Keratinocyte (primary cell): ENCODE data around the gene PRG3. TPM values are rescaled to one million over a fixed set of nuclear protein-coding genes. Genes with fewer than 3 reads are reported as not detected.

Experiments
- DNase-seq: peaks from one replicate; pipeline ENCODE4 v3.0.0-alpha.2; 2011; ENCODE audit warnings: low read depth, missing footprints, low spot score
- FAIRE-seq: peaks from 2 replicates; lab custom pipeline; 2011; peaks lifted over from hg19 to GRCh38; lab: Jason Lieb, UNC
- H2AFZ ChIP-seq: 2 replicates; pipeline ENCODE4 v1.6.0; 2012; ENCODE audit warnings: low read length, control low read depth, inconsistent platforms; ENCODE audit not compliant: control insufficient read depth
- H3K27ac ChIP-seq: 2 replicates; pipeline ENCODE4 v1.5.1; 2011; ENCODE audit warnings: low read length; ENCODE audit not compliant: control insufficient read depth, insufficient read depth
- H3K27me3 ChIP-seq: 3 replicates; pipeline ENCODE4 v1.6.0; 2011; ENCODE audit warnings: low read length; ENCODE audit not compliant: control insufficient read depth, insufficient read depth; ENCODE audit errors: extremely low read depth
- H3K36me3 ChIP-seq, 2 experiments: 2 replicates in 1 of 2; 3 replicates in 1 of 2; pipeline ENCODE4 v1.5.1; 2011; ENCODE audit warnings: low read length in 2 of 2, mild to moderate bottlenecking in 1 of 2; ENCODE audit not compliant: control insufficient read depth in 2 of 2, insufficient read depth in 2 of 2; ENCODE audit errors: extremely low read depth in 1 of 2
- H3K4me1 ChIP-seq: 3 replicates; pipeline ENCODE4 v1.5.1; 2011; ENCODE audit warnings: low read length; ENCODE audit not compliant: control insufficient read depth, insufficient read depth; ENCODE audit errors: extremely low read depth
- H3K4me2 ChIP-seq: 3 replicates; pipeline ENCODE4 v1.6.0; 2011; ENCODE audit warnings: low read depth, low read length; ENCODE audit not compliant: control insufficient read depth, insufficient read depth; ENCODE audit errors: extremely low read depth
- H3K4me3 ChIP-seq, 3 experiments: fragments of 200-600 bp in 1 of 3; sonication (generic) in 1 of 3; 2 replicates in 2 of 3; 3 replicates in 1 of 3; pipeline ENCODE4 v1.5.1; 2011 to 2016; ENCODE audit warnings: low read length in 3 of 3, mild to moderate bottlenecking in 3 of 3, control low read depth in 2 of 3, inconsistent platforms in 1 of 3, low read depth in 1 of 3, mixed read lengths in 1 of 3, mixed run types in 1 of 3, moderate library complexity in 1 of 3; ENCODE audit not compliant: control insufficient read depth in 2 of 3, insufficient read depth in 2 of 3; ENCODE audit errors: extremely low read depth in 1 of 3
- H3K79me2 ChIP-seq: 2 replicates; pipeline ENCODE4 v1.6.0; 2012; ENCODE audit warnings: low read length; ENCODE audit not compliant: control insufficient read depth, insufficient read depth
- H3K9ac ChIP-seq: 3 replicates; pipeline ENCODE4 v1.6.0; 2011; ENCODE audit warnings: low read length; ENCODE audit not compliant: control insufficient read depth, insufficient read depth; ENCODE audit errors: extremely low read depth
- H3K9me1 ChIP-seq: 3 replicates; pipeline ENCODE4 v1.6.0; 2011; ENCODE audit warnings: low read length; ENCODE audit not compliant: control insufficient read depth, insufficient read depth; ENCODE audit errors: extremely low read depth
- H3K9me3 ChIP-seq: 2 replicates; pipeline ENCODE4 v1.5.1; 2012; ENCODE audit warnings: low read depth, low read length; ENCODE audit not compliant: control insufficient read depth
- H4K20me1 ChIP-seq: 3 replicates; pipeline ENCODE4 v1.6.0; 2011; ENCODE audit warnings: low read length; ENCODE audit not compliant: control insufficient read depth, insufficient read depth; ENCODE audit errors: extremely low read depth
- EZH2 ChIP-seq: IDR thresholded peaks from one replicate; pipeline ENCODE4 v1.6.1; 2012; ENCODE audit warnings: inconsistent platforms, mild to moderate bottlenecking, low read length, moderate library complexity
- dilution Hi-C: fragments of 300-500 bp; cut with MboI; formaldehyde crosslinking; loops from one replicate; pipeline ENCODE4 v1.7.0; 2020; ENCODE audit warnings: low sequenced_read_pairs; ENCODE audit not compliant: extremely low pct_ligation_motif_present
- polyA plus RNA-seq, 5 experiments: library from polyadenylated mRNA; depleted of rRNA in 3 of 5; stranded (reverse) in 3 of 5; stranded (forward) in 1 of 5; unstranded in 1 of 5; fragments of >200 nt; gene quantifications; 1 replicate in 1 of 5; 2 replicates in 3 of 5; 3 replicates in 1 of 5; pipeline versions ENCODE4 v1.2.1 to v1.2.3, GENCODE V29; 2011 to 2012; ENCODE audit warnings: missing spikeins in 2 of 5, low read depth in 1 of 5, low replicate concordance in 1 of 5
- TF ChIP-seq, protein P1 (sequence below), 3 experiments: IDR thresholded peaks in 1 of 3; conservative IDR thresholded peaks in 1 of 3; optimal IDR thresholded peaks in 1 of 3; 2 replicates in 2 of 3; 3 replicates in 1 of 3; pipeline versions ENCODE3 to v1.5.1; 2011; ENCODE audit warnings: low read length in 3 of 3, mild to moderate bottlenecking in 3 of 3, moderate library complexity in 2 of 3, control low read depth in 1 of 3, inconsistent platforms in 1 of 3; ENCODE audit not compliant: insufficient read depth in 2 of 3; ENCODE audit errors: extremely low read depth in 1 of 3

PRG3 gene
- polyA plus RNA-seq, 1 donor (not counting 4 experiments of a cell fraction or from before 2014, with no cell fraction given), result not detected

DNA sequence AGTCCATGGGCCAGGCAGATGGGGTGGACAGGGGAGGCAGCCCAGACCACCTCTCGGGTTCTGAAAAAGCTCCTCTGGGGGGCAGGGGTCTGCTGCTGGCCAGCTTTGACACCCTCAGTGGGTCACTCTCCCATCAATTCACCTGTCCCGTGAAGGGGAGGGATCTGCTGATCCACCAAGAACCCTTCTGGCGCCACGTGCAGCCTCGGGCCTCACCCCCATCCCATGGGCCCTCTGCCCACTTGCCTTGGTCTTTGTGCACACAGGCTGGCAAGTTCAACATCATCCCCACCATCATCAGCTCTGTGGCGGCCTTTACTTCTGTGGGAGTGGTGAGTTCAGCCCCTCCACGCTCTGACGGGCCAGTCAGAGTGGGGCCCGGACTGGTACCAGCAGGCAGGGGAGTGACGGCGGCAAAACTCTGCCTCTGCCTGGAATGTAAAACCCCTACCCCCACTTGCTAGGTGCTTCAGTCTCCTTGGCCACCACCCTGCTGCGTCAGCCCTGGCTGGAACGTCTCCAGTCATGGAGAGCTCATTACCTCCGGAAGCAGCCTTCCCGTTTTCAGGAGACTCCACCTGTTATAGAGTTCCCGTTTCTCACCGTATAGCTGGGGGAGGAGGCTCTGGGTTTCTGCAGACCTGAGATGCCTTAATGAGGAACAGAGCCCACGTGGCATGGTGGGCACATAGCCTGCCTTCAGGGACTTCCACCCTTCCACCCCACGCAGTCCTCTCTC is 12.7 kb downstream of the PRG3 start:
- peak overlapping the region; percentile 42 for H3K27ac ChIP-seq
- peaks cover 34% of the 10 kb centered on the region for H3K4me1 ChIP-seq
- peak; percentile 96 for FAIRE-seq
- no peaks in the 10 kb centered on the region for H3K9me3 ChIP-seq
- H3K9me1 ChIP-seq, result no peaks in the 10 kb centered on the region
- peak overlapping the region in 1 of 3 experiments; percentile 23 for H3K4me3 ChIP-seq
- no peaks in the 10 kb centered on the region for H3K27me3 ChIP-seq
- no peaks in the 10 kb centered on the region for H4K20me1 ChIP-seq
- dilution Hi-C loops, result no loop called here
- no peaks in the 10 kb centered on the region for H3K36me3 ChIP-seq
- H3K4me2 ChIP-seq, result peak overlapping the region; percentile 68
- peak; percentile 90 for DNase-seq
- H3K9ac ChIP-seq, result peak overlapping the region; percentile 35
- H3K79me2 ChIP-seq, result no peaks in the 10 kb centered on the region
- peak overlapping the region; percentile 55 for H2AFZ ChIP-seq
- no peak for TF ChIP-seq EZH2
- TF ChIP-seq, protein P1, sequence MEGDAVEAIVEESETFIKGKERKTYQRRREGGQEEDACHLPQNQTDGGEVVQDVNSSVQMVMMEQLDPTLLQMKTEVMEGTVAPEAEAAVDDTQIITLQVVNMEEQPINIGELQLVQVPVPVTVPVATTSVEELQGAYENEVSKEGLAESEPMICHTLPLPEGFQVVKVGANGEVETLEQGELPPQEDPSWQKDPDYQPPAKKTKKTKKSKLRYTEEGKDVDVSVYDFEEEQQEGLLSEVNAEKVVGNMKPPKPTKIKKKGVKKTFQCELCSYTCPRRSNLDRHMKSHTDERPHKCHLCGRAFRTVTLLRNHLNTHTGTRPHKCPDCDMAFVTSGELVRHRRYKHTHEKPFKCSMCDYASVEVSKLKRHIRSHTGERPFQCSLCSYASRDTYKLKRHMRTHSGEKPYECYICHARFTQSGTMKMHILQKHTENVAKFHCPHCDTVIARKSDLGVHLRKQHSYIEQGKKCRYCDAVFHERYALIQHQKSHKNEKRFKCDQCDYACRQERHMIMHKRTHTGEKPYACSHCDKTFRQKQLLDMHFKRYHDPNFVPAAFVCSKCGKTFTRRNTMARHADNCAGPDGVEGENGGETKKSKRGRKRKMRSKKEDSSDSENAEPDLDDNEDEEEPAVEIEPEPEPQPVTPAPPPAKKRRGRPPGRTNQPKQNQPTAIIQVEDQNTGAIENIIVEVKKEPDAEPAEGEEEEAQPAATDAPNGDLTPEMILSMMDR (optimal IDR thresholded peaks at IDR 0.05 in 1 of 3, IDR thresholded peaks at IDR 0.05 in 1 of 3, conservative IDR thresholded peaks at IDR 0.05 in 1 of 3; ENCODE audit: extremely low read depth in 1 of 3, insufficient read depth in 2 of 3, low read length in 3 of 3), result no peak

DNA sequence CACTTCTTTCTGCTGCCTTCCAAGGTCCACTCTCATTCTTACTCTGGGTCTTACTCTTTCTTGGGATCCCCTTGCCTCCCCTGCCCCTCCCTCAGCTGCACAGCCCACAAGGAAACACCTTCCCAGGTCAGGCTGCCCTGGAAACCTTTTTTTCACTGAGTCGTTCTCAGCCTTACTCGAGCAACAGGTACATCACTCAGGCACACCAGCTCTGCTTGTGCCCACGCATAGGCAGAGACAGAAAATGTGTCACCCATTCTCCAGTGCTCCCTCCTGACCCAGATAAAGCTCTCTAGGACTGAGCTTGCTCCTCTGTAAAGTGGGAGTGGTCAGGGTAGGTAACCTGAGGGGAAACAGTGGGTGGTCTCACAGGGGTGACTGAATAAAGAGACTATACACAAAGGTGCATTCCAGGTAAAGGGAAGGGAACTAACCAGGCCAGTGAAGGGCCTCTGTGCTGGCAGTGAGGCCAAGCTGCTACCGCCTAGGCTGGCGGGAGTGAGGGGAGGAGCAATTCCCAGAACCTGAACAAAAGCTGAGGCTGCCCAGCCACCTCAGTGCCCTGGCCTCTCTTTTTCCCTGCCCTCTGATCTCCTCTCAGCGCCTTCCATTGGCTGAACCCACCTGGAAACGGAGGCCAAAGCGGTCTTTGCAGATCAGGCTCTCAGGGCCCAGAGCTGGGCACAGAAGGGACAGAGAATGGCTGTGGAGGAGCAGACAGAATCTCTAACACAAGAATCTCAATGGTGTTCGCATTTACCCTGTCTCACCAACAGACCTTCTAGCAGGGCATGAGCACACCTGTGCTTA is 15.9 kb downstream of the PRG3 start:
- FAIRE-seq (no peak), DNase-seq (no peak)
- no peak for TF ChIP-seq EZH2
- TF ChIP-seq, protein P1 (optimal IDR thresholded peaks at IDR 0.05 in 1 of 3, IDR thresholded peaks at IDR 0.05 in 1 of 3, conservative IDR thresholded peaks at IDR 0.05 in 1 of 3; ENCODE audit: extremely low read depth in 1 of 3, insufficient read depth in 2 of 3, low read length in 3 of 3), result no peak
- H3K9ac ChIP-seq, result no peak overlapping the region
- no peak overlapping the region for H3K4me2 ChIP-seq
- H3K9me1 ChIP-seq, result no peaks in the 10 kb centered on the region
- H4K20me1 ChIP-seq, result no peaks in the 10 kb centered on the region
- peaks cover 24% of the 10 kb centered on the region for H3K4me1 ChIP-seq
- dilution Hi-C loops, result no loop called here
- no peak overlapping the region for H2AFZ ChIP-seq
- no peaks in the 10 kb centered on the region for H3K27me3 ChIP-seq
- H3K79me2 ChIP-seq, result no peaks in the 10 kb centered on the region
- no peaks in the 10 kb centered on the region for H3K36me3 ChIP-seq
- no peak overlapping the region for H3K4me3 ChIP-seq
- no peak overlapping the region for H3K27ac ChIP-seq
- H3K9me3 ChIP-seq, result no peaks in the 10 kb centered on the region
